HUES64 (cell line): ENCODE results near the gene SMYD3.

Experiments
- H3K27ac ChIP-seq: 2 replicates; pipeline ENCODE4 v1.7.0; 2013; ENCODE audit warnings: low read depth, low read length, inconsistent platforms
- H3K27me3 ChIP-seq: 2 replicates; pipeline ENCODE4 v1.6.1; 2013; ENCODE audit warnings: mild to moderate bottlenecking, low read length; ENCODE audit not compliant: insufficient read depth
- H3K36me3 ChIP-seq: 2 replicates; pipeline ENCODE4 v1.6.1; 2013; ENCODE audit warnings: mild to moderate bottlenecking, low read length; ENCODE audit not compliant: insufficient read depth
- H3K4me1 ChIP-seq: 2 replicates; pipeline ENCODE4 v1.6.1; 2013; ENCODE audit warnings: mild to moderate bottlenecking, low read length, moderate library complexity; ENCODE audit not compliant: insufficient read depth
- H3K4me3 ChIP-seq: 2 replicates; pipeline ENCODE4 v1.5.1; 2013; ENCODE audit warnings: mild to moderate bottlenecking, low read length, moderate library complexity
- H3K9ac ChIP-seq: 2 replicates; pipeline ENCODE4 v1.6.1; 2013; ENCODE audit warnings: mild to moderate bottlenecking, low read depth, low read length
- H3K9me3 ChIP-seq: 2 replicates; pipeline ENCODE4 v1.6.1; 2013; ENCODE audit warnings: low read depth, low read length; ENCODE audit not compliant: insufficient read depth
- WGBS: fragments of 150-250, 120-280 bp; methylation state at CpG from one replicate; pipeline ENCODE4 v1.1.7; 2013; ENCODE audit warnings: missing lambda C conversion rate; 5-methylcytosine and 5-hydroxymethylcytosine counted together

Gene SMYD3

GRCh38 chr1:246093230-246093629 is 413.8 kb downstream of the SMYD3 start:
- WGBS, result 98% methylated on average over 3 of the region's 4 CpGs

GRCh38 chr1:246092136-246092535 is 414.9 kb downstream of the SMYD3 start:
- no peaks in the 10 kb centered on the region for H3K4me1 ChIP-seq
- no peaks in the 10 kb centered on the region for H3K36me3 ChIP-seq
- 97% methylated on average over 4 of the region's 4 CpGs for WGBS
- H3K9me3 ChIP-seq, result no peaks in the 10 kb centered on the region
- H3K27me3 ChIP-seq, result no peaks in the 10 kb centered on the region
- no peak overlapping the region for H3K9ac ChIP-seq
- no peak overlapping the region for H3K4me3 ChIP-seq
- H3K27ac ChIP-seq, result no peak overlapping the region

More at GRCh38 chr1:246093230-246093629, 413.8 kb downstream of the SMYD3 start:
- H3K9me3 ChIP-seq, result no peaks in the 10 kb centered on the region
- no peak overlapping the region for H3K27ac ChIP-seq
- no peaks in the 10 kb centered on the region for H3K36me3 ChIP-seq
- H3K9ac ChIP-seq, result no peak overlapping the region
- no peaks in the 10 kb centered on the region for H3K4me1 ChIP-seq
- no peak overlapping the region for H3K4me3 ChIP-seq
- H3K27me3 ChIP-seq, result no peaks in the 10 kb centered on the region

GRCh38 chr1:246091477-246091876 is 415.6 kb downstream of the SMYD3 start:
- Histone ChIP-seq H3K9me3 (no peaks in the 10 kb centered on the region), H3K4me1 (no peaks in the 10 kb centered on the region), H3K27me3 (no peaks in the 10 kb centered on the region), H3K9ac (no peak overlapping the region), H3K27ac (no peak overlapping the region), H3K4me3 (no peak overlapping the region), H3K36me3 (no peaks in the 10 kb centered on the region)
- WGBS, result 96% methylated on average over 4 of the region's 4 CpGs

GRCh38 chr1:246086191-246086590 is 420.9 kb downstream of the SMYD3 start:
- H3K9me3 ChIP-seq, result 0 out of 2 replicates have a peak, but pooled peaks cover 7% of the 10 kb centered on the region
- no peaks in the 10 kb centered on the region for H3K27me3 ChIP-seq
- no peaks in the 10 kb centered on the region for H3K4me1 ChIP-seq

GRCh38 chr1:246083416-246083815 is 423.7 kb downstream of the SMYD3 start:
- no peak overlapping the region for H3K9ac ChIP-seq

More at GRCh38 chr1:246086191-246086590, 420.9 kb downstream of the SMYD3 start:
- 98% methylated on average over 4 of the region's 5 CpGs for WGBS
- H3K4me3 ChIP-seq, result no peak overlapping the region
- H3K9ac ChIP-seq, result no peak overlapping the region
- no peak overlapping the region for H3K27ac ChIP-seq
- no peaks in the 10 kb centered on the region for H3K36me3 ChIP-seq

GRCh38 chr1:246081856-246082668 is 425.0 kb downstream of the SMYD3 start:
- Histone ChIP-seq H3K9me3 (0 out of 2 replicates have a peak, but pooled peaks cover 7% of the 10 kb centered on the region), H3K27me3 (no peaks in the 10 kb centered on the region), H3K36me3 (no peaks in the 10 kb centered on the region), H3K9ac (no peak overlapping the region), H3K4me1 (peaks cover 3% of the 10 kb centered on the region; the same call in 1 of the 2 replicates), H3K4me3 (no peak overlapping the region), H3K27ac (no peak overlapping the region)
- 95% methylated on average over 13 of the region's 13 CpGs for WGBS

More at GRCh38 chr1:246083416-246083815, 423.7 kb downstream of the SMYD3 start:
- Histone ChIP-seq H3K27ac (no peak overlapping the region), H3K27me3 (no peaks in the 10 kb centered on the region), H3K9me3 (0 out of 2 replicates have a peak, but pooled peaks cover 7% of the 10 kb centered on the region), H3K36me3 (no peaks in the 10 kb centered on the region), H3K4me3 (no peak overlapping the region), H3K4me1 (no peaks in the 10 kb centered on the region)
- WGBS, result 97% methylated on average over 5 of the region's 9 CpGs

GRCh38 chr1:246081138-246081702 is 425.9 kb downstream of the SMYD3 start:
- peaks cover 8% of the 10 kb centered on the region; the same call in 1 of the 2 replicates for H3K4me1 ChIP-seq
- H3K36me3 ChIP-seq, result no peaks in the 10 kb centered on the region
- no peak overlapping the region for H3K4me3 ChIP-seq
- 0 out of 2 replicates have a peak, but pooled peaks cover 7% of the 10 kb centered on the region for H3K9me3 ChIP-seq
- no peak overlapping the region for H3K27ac ChIP-seq
- H3K27me3 ChIP-seq, result no peaks in the 10 kb centered on the region
- 97% methylated on average over 3 of the region's 4 CpGs for WGBS
- H3K9ac ChIP-seq, result no peak overlapping the region

- H3K27me3 ChIP-seq, result no peaks in the 10 kb centered on the region
- WGBS, result 94% methylated on average over 9 of the region's 9 CpGs
Measured at GRCh38 chr1:246080031-246080430, 427.0 kb downstream of the SMYD3 start.

GRCh38 chr1:246078888-246079252 is 428.2 kb downstream of the SMYD3 start:
- 94% methylated on average over 1 of the region's 1 CpG for WGBS
- Histone ChIP-seq H3K4me3 (no peak overlapping the region), H3K4me1 (peaks cover 18% of the 10 kb centered on the region; the same call in 1 of the 2 replicates), H3K36me3 (no peaks in the 10 kb centered on the region), H3K9me3 (0 out of 2 replicates have a peak, but pooled peaks cover 7% of the 10 kb centered on the region), H3K27me3 (no peaks in the 10 kb centered on the region), H3K9ac (no peak overlapping the region), H3K27ac (no peak overlapping the region)

More at GRCh38 chr1:246080031-246080430, 427.0 kb downstream of the SMYD3 start:
- H3K27ac ChIP-seq, result no peak overlapping the region
- H3K36me3 ChIP-seq, result no peaks in the 10 kb centered on the region
- H3K4me1 ChIP-seq, result peaks cover 11% of the 10 kb centered on the region; the same call in 1 of the 2 replicates
- H3K9ac ChIP-seq, result no peak overlapping the region
- H3K9me3 ChIP-seq, result 0 out of 2 replicates have a peak, but pooled peaks cover 7% of the 10 kb centered on the region
- no peak overlapping the region for H3K4me3 ChIP-seq

GRCh38 chr1:246078126-246078887 is 428.8 kb downstream of the SMYD3 start:
- no peaks in the 10 kb centered on the region for H3K27me3 ChIP-seq
- 0 out of 2 replicates have a peak, but pooled peaks cover 7% of the 10 kb centered on the region for H3K9me3 ChIP-seq
- no peak overlapping the region for H3K27ac ChIP-seq
- 94% methylated on average over 7 of the region's 9 CpGs for WGBS
- no peak overlapping the region for H3K9ac ChIP-seq
- H3K4me3 ChIP-seq, result no peak overlapping the region
- H3K4me1 ChIP-seq, result peaks cover 18% of the 10 kb centered on the region; the same call in 1 of the 2 replicates
- H3K36me3 ChIP-seq, result no peaks in the 10 kb centered on the region
